Gastroesophageal sphincter (tissue), 3 donors: ENCODE results near the gene SLC6A4.

Source experiments
- CTCF ChIP-seq, 4 experiments: fragments of 200-600 bp in 2 of 4; fragments of 450-650 bp in 2 of 4; sonication (generic) in 1 of 4; IDR thresholded peaks; one replicate each; pipeline ENCODE4 v1.5.1; 2017 to 2019; ENCODE audit warnings: antibody characterized with exemption in 4 of 4, mild to moderate bottlenecking in 2 of 4, moderate library complexity in 2 of 4
- EP300 ChIP-seq: sonication (generic); formaldehyde crosslinking; IDR thresholded peaks from one replicate; pipeline ENCODE4 v1.6.1; 2017; ENCODE audit warnings: antibody characterized with exemption, mild to moderate bottlenecking
- POLR2A ChIP-seq, 2 donors: fragments of 450-650 bp; IDR thresholded peaks; one replicate each; pipeline ENCODE4 v1.6.1; 2017; ENCODE audit warnings: antibody characterized with exemption in 2 of 2, mild to moderate bottlenecking in 2 of 2, moderate library complexity in 1 of 2
- POLR2AphosphoS5 ChIP-seq: sonication (generic); formaldehyde crosslinking; IDR thresholded peaks from one replicate; pipeline ENCODE4 v1.6.1; 2017; ENCODE audit warnings: antibody characterized with exemption

GRCh38 chr17:30238003-30238344 is 2.5 kb upstream of the SLC6A4 start:
- TF ChIP-seq POLR2AphosphoS5 = no peak
- TF ChIP-seq POLR2A (IDR thresholded peaks at IDR 0.05) = no peak
- TF ChIP-seq CTCF (IDR thresholded peaks at IDR 0.05) = no peak
- TF ChIP-seq EP300 = no peak
